ENCODE results near the gene LRRIQ3. TPM values are rescaled to one million over a fixed set of nuclear protein-coding genes. Genes with fewer than 3 reads are reported as not detected.

Gene LRRIQ3
- total and polyA plus RNA-seq, 2 of the 13 experiments (the other 11 are each of a cell fraction or from before 2014, with no cell fraction given), result 1.1 to 1.3 TPM

GRCh38 chr1:74113333-74113732, 84.6 kb downstream of the LRRIQ3 start:
- 2% methylated on average over 3 of the region's 3 CpGs for WGBS (ENCODE audit: low lambda C conversion rate)
- FAIRE-seq (no peak), DNase-seq (ENCODE audit: low spot score) (no peak), ATAC-seq (no peak)
- TF ChIP-seq MAFK (conservative IDR thresholded peaks at IDR 0.05 in 1 of 2, IDR thresholded peaks at IDR 0.05 in 1 of 2; ENCODE audit: low read length in 2 of 2), result peak; percentile 52 to 57
- no peak for TF ChIP-seq SOX13 (IDR thresholded peaks at IDR 0.05)
- no peak for TF ChIP-seq SOX13 (CRISPR knock-in tag; conservative IDR thresholded peaks at IDR 0.05 in 1 of 2, IDR thresholded peaks at IDR 0.05 in 1 of 2)
- TF ChIP-seq ARID3A (IDR thresholded peaks at IDR 0.05; ENCODE audit: low read depth, low read length), result no peak
- peak; percentile 78 for TF ChIP-seq NFE2L2 (IDR thresholded peaks at IDR 0.05; ENCODE audit: low read length)
- TF ChIP-seq AGO2 (optimal IDR thresholded peaks at IDR 0.05; ENCODE audit: low read depth, low read length), result no peak
- 0 out of 2 replicates have a peak, but pooled peaks have one; percentile 15 for TF ChIP-seq MAFF (IDR thresholded peaks at IDR 0.05; ENCODE audit: low read depth, low read length)
- no peak for TF ChIP-seq ZFYVE20 (CRISPR knock-in tag; IDR thresholded peaks at IDR 0.05; ENCODE audit: borderline replicate concordance, low read depth)
- TF ChIP-seq MIER2 (CRISPR knock-in tag; IDR thresholded peaks at IDR 0.05), result no peak
- TF ChIP-seq ZNF281 (CRISPR knock-in tag; IDR thresholded peaks at IDR 0.05; ENCODE audit: borderline replicate concordance), result no peak
- no peak for TF ChIP-seq TCF7 (IDR thresholded peaks at IDR 0.05; ENCODE audit: low read depth)
- ChIA-PET CTCF (ENCODE audit: low intra/inter-chr PET ratio, low total read pairs) (no interaction called here), POLR2A (no interaction called here)
- in situ Hi-C loops (cut with HindIII; ENCODE audit: extremely low pct_ligation_motif_present, low pct_unique_long_range_greater_than_20kb) (no loop called here), intact Hi-C loops (cut with micrococcal nuclease; ENCODE audit: unreplicated experiment) (no loop called here)
- Histone ChIP-seq H3K27ac (ENCODE audit: extremely low read length, insufficient read depth, low read length) (no peak overlapping the region), H4K20me1 (ENCODE audit: insufficient read depth, low read length) (no peaks in the 10 kb centered on the region), H3K4me3 (replicated peaks in 1 of 3; ENCODE audit: insufficient read depth in 1 of 3, low read depth in 2 of 3, low read length in 3 of 3) (no peak overlapping the region), H3K4me1 (ENCODE audit: insufficient read depth, low read length) (no peaks in the 10 kb centered on the region), H3K9me3 (ENCODE audit: low read length) (no peaks in the 10 kb centered on the region), H3K79me2 (ENCODE audit: insufficient read depth, low read length) (no peaks in the 10 kb centered on the region), H3K27me3 (ENCODE audit: control insufficient read depth in 1 of 2, insufficient read depth in 2 of 2, low read length in 2 of 2) (no peaks in the 10 kb centered on the region; a peak in 1 of 5 replicates), H3K9ac (ENCODE audit: insufficient read depth, low read depth, low read length) (no peak overlapping the region), H3K36me3 (replicated peaks in 1 of 2; ENCODE audit: control insufficient read depth in 1 of 2, insufficient read depth in 2 of 2, low read length in 2 of 2) (no peaks in the 10 kb centered on the region), H3K4me2 (ENCODE audit: low read depth, low read length) (no peak overlapping the region), H2AFZ (ENCODE audit: low read length) (no peak overlapping the region)
- no TSS peak for BruUV-seq (replicated peaks)
